MM.1S (cell line): ENCODE measurements around the gene TTC34.

Experiments used
- DNase-seq: peaks from one replicate; pipeline ENCODE4 v3.0.0-alpha.2; 2015
- H2AFZ ChIP-seq: fragments of 300-600 bp; sonication (generic); 2 replicates; pipeline ENCODE4 v1.6.0; 2016; ENCODE audit warnings: antibody characterized with exemption, low read length
- H3F3A ChIP-seq: fragments of 300-600 bp; sonication (generic); 2 replicates; pipeline ENCODE4 v1.6.1; 2016; ENCODE audit warnings: mild to moderate bottlenecking, antibody characterized with exemption, low read length, moderate library complexity, mixed read lengths; ENCODE audit not compliant: insufficient read depth
- H3K27ac ChIP-seq: fragments of 300-600 bp; sonication (generic); 2 replicates; pipeline ENCODE4 v1.5.1; 2016; ENCODE audit warnings: mild to moderate bottlenecking, low read length
- H3K27me3 ChIP-seq: fragments of 300-600 bp; sonication (generic); replicated peaks from 2 replicates; pipeline ENCODE4 v1.6.0; 2016; ENCODE audit warnings: low read length; ENCODE audit not compliant: insufficient read depth
- H3K36me3 ChIP-seq: fragments of 300-600 bp; sonication (generic); replicated peaks from 2 replicates; pipeline ENCODE4 v1.6.1; 2016; ENCODE audit warnings: mild to moderate bottlenecking, low read length, mixed read lengths; ENCODE audit not compliant: insufficient read depth
- H3K4me1 ChIP-seq: fragments of 300-600 bp; sonication (generic); 2 replicates; pipeline ENCODE4 v1.6.1; 2016; ENCODE audit warnings: low read length, mixed read lengths
- H3K4me2 ChIP-seq: fragments of 300-600 bp; sonication (generic); 2 replicates; pipeline ENCODE4 v1.6.0; 2016; ENCODE audit warnings: low read depth, low read length
- H3K4me3 ChIP-seq: fragments of 300-600 bp; sonication (generic); 2 replicates; pipeline ENCODE4 v1.5.1; 2016; ENCODE audit warnings: low read length, mixed read lengths
- H3K79me2 ChIP-seq: fragments of 300-600 bp; sonication (generic); 2 replicates; pipeline ENCODE4 v1.6.1; 2016; ENCODE audit warnings: mixed run types, low read length, mixed read lengths
- H3K9ac ChIP-seq: fragments of 300-600 bp; sonication (generic); 2 replicates; pipeline ENCODE4 v1.6.1; 2016; ENCODE audit warnings: low read length, mixed read lengths
- H3K9me2 ChIP-seq: fragments of 300-600 bp; sonication (generic); replicated peaks from 2 replicates; pipeline ENCODE4 v1.6.1; 2016; ENCODE audit warnings: mild to moderate bottlenecking, low read length, mixed read lengths; ENCODE audit not compliant: insufficient read depth
- H3K9me3 ChIP-seq: fragments of 300-600 bp; sonication (generic); replicated peaks from 2 replicates; pipeline ENCODE4 v1.6.1; 2016; ENCODE audit warnings: mild to moderate bottlenecking, low read length, mixed read lengths; ENCODE audit not compliant: insufficient read depth
- H4K20me1 ChIP-seq: fragments of 300-600 bp; sonication (generic); 2 replicates; pipeline ENCODE4 v1.6.1; 2016; ENCODE audit warnings: mild to moderate bottlenecking, low read length, moderate library complexity, mixed read lengths; ENCODE audit not compliant: insufficient read depth
- CTCF ChIP-seq: fragments of 300-600 bp; sonication (generic); IDR thresholded peaks from 2 replicates; pipeline ENCODE4 v1.5.1; 2016; ENCODE audit warnings: antibody characterized with exemption, low read length, mixed read lengths
- EZH2 ChIP-seq: fragments of 300-600 bp; sonication (generic); optimal IDR thresholded peaks from 2 replicates; pipeline ENCODE3; 2017; ENCODE audit warnings: low read depth, mild to moderate bottlenecking, antibody characterized with exemption, low read length, mixed read lengths
- EZH2phosphoT487 ChIP-seq: fragments of 300-600 bp; sonication (generic); IDR thresholded peaks from 2 replicates; pipeline ENCODE4 v1.6.1; 2018; ENCODE audit warnings: antibody characterized with exemption, low read length

The TTC34 gene

DNA sequence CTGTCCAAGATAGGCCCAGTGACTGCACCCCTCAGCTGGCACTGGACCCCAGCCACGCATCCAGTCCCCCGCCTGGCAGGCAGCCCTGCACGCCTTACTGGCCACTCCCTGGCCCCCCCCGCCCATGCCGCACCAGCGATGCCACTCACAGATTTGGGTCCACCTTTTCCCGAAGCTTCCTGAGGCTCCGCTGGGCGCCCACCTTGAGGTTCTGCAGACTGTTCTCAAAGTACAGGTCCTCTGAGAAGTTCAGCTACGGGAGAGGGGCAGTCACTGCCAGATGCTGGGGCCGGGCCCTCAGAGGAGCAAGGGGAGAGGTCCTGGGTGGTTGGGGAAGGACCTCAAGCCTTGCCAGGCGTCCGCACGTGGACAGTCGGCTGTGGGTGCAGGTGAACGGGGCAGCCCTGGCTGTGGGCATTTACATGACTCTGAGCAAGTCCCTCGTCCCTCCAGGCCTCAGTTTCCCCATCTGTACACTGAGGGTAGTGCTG, 206.8 kb downstream of the TTC34 start:
- Histone ChIP-seq H3K4me3 (no peak overlapping the region), H3K27ac (no peak overlapping the region), H3K9ac (no peak overlapping the region), H4K20me1 (no peaks in the 10 kb centered on the region), H3K36me3 (no peaks in the 10 kb centered on the region), H3K4me1 (no peaks in the 10 kb centered on the region), H3K4me2 (no peak overlapping the region), H3F3A (no peaks in the 10 kb centered on the region), H3K79me2 (no peaks in the 10 kb centered on the region), H3K27me3 (peaks cover 86% of the 10 kb centered on the region), H2AFZ (no peak overlapping the region), H3K9me2 (no peaks in the 10 kb centered on the region), H3K9me3 (no peaks in the 10 kb centered on the region)
- no peak for DNase-seq
- no peak for TF ChIP-seq CTCF
- TF ChIP-seq EZH2: no peak

DNA sequence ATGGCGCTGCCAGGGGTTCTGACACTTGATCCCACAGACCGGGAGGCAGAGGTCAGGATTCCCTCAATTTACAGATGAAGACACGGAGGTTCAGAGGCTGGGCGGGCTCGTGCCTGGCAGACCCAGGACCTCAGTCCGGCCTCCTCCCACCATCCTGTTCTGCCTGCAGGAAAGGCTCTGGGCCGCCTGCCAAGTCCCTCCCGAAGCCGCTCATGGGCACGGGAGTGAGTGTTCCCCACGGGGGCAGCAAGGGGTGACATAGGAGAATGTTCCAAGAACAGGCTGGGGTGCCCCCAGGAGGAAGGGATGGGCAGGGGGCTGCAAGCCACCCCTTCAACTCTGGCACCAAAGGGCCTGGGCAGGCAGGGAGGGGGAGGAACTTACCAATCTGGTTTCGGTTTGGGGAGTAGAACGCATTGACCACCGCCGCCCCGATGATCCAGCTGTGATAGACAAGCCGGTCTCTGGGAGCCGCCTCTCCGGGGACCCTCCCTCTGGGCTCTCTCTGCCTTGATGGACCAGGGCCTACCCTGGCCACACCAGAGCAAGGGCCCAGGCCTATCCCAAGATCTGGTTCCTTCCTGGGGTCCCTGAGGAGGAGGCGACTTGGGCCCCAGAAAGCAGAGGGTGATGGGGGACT, 207.4 kb downstream of the TTC34 start:
- no peak overlapping the region for H3K27ac ChIP-seq
- H3K9ac ChIP-seq: no peak overlapping the region
- DNase-seq: no peak
- no peaks in the 10 kb centered on the region for H4K20me1 ChIP-seq
- TF ChIP-seq EZH2phosphoT487: no peak
- no peak for TF ChIP-seq CTCF
- TF ChIP-seq EZH2: no peak
- no peak overlapping the region for H2AFZ ChIP-seq
- H3K9me2 ChIP-seq: no peaks in the 10 kb centered on the region
- H3K9me3 ChIP-seq: no peaks in the 10 kb centered on the region
- H3K4me3 ChIP-seq: no peak overlapping the region
- no peaks in the 10 kb centered on the region for H3K79me2 ChIP-seq
- no peaks in the 10 kb centered on the region for H3F3A ChIP-seq
- no peaks in the 10 kb centered on the region for H3K36me3 ChIP-seq
- peaks cover 80% of the 10 kb centered on the region for H3K27me3 ChIP-seq
- H3K4me1 ChIP-seq: no peaks in the 10 kb centered on the region
- H3K4me2 ChIP-seq: no peak overlapping the region

GRCh38 chr1:2593251-2593878, 208.1 kb downstream of the TTC34 start:
- no peaks in the 10 kb centered on the region for H3K36me3 ChIP-seq
- H3K79me2 ChIP-seq: no peaks in the 10 kb centered on the region
- no peaks in the 10 kb centered on the region for H4K20me1 ChIP-seq
- H2AFZ ChIP-seq: no peak overlapping the region
- no peaks in the 10 kb centered on the region for H3F3A ChIP-seq
- H3K27ac ChIP-seq: no peak overlapping the region
- H3K4me3 ChIP-seq: no peak overlapping the region
- TF ChIP-seq EZH2: no peak
- TF ChIP-seq EZH2phosphoT487: no peak
- no peak for TF ChIP-seq CTCF
- DNase-seq: no peak
- no peak overlapping the region for H3K9ac ChIP-seq
- no peak overlapping the region for H3K4me2 ChIP-seq
- peaks cover 73% of the 10 kb centered on the region for H3K27me3 ChIP-seq
- H3K9me3 ChIP-seq: no peaks in the 10 kb centered on the region
- H3K4me1 ChIP-seq: no peaks in the 10 kb centered on the region
- H3K9me2 ChIP-seq: no peaks in the 10 kb centered on the region
